ENCODE results near the gene KCNJ6.

DNA sequence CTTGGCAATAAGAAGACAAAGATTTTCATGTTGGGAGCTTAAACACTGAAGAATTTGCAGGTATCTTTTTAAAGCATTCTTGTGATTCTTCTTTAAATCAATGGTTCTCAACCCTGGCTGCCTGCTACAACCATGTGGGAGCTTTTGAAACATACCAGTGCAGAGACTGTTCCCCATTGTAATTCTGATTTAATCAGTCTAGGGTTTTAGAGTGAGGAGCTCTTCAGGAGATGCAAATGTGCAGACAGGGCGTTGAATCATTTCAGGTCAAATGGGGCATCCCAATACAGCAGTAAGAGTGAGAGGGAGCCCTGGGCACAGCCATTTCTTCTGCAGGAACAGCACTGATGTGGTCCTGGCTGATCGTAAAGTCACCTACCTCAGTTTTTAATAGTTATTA is 24.3 kb downstream of the KCNJ6 start:
- no peak for TF ChIP-seq ZZZ3 (IDR thresholded peaks at IDR 0.05; ENCODE audit: control insufficient read depth, insufficient read length, low read depth)
- TF ChIP-seq, protein P1, sequence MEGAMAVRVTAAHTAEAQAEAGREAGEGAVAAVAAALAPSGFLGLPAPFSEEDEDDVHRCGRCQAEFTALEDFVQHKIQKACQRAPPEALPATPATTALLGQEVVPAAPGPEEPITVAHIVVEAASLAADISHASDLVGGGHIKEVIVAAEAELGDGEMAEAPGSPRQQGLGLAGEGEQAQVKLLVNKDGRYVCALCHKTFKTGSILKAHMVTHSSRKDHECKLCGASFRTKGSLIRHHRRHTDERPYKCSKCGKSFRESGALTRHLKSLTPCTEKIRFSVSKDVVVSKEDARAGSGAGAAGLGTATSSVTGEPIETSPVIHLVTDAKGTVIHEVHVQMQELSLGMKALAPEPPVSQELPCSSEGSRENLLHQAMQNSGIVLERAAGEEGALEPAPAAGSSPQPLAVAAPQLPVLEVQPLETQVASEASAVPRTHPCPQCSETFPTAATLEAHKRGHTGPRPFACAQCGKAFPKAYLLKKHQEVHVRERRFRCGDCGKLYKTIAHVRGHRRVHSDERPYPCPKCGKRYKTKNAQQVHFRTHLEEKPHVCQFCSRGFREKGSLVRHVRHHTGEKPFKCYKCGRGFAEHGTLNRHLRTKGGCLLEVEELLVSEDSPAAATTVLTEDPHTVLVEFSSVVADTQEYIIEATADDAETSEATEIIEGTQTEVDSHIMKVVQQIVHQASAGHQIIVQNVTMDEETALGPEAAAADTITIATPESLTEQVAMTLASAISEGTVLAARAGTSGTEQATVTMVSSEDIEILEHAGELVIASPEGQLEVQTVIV (IDR thresholded peaks at IDR 0.05; ENCODE audit: borderline replicate concordance, partially characterized antibody): no peak
- no peak for TF ChIP-seq JUNB (IDR thresholded peaks at IDR 0.05)
- no peak for TF ChIP-seq ZNF384 (IDR thresholded peaks at IDR 0.05; ENCODE audit: borderline replicate concordance, low read depth, low read length)
- TF ChIP-seq IRF3 (IDR thresholded peaks at IDR 0.05): no peak
- TF ChIP-seq MXI1 (IDR thresholded peaks at IDR 0.05; ENCODE audit: low read depth, low read length): no peak
- no peak for TF ChIP-seq SRF (IDR thresholded peaks at IDR 0.05; ENCODE audit: low read depth in 2 of 2, low read length in 2 of 2)
- TF ChIP-seq, protein P2, sequence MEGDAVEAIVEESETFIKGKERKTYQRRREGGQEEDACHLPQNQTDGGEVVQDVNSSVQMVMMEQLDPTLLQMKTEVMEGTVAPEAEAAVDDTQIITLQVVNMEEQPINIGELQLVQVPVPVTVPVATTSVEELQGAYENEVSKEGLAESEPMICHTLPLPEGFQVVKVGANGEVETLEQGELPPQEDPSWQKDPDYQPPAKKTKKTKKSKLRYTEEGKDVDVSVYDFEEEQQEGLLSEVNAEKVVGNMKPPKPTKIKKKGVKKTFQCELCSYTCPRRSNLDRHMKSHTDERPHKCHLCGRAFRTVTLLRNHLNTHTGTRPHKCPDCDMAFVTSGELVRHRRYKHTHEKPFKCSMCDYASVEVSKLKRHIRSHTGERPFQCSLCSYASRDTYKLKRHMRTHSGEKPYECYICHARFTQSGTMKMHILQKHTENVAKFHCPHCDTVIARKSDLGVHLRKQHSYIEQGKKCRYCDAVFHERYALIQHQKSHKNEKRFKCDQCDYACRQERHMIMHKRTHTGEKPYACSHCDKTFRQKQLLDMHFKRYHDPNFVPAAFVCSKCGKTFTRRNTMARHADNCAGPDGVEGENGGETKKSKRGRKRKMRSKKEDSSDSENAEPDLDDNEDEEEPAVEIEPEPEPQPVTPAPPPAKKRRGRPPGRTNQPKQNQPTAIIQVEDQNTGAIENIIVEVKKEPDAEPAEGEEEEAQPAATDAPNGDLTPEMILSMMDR (IDR thresholded peaks at IDR 0.05 in 2 of 3, conservative IDR thresholded peaks at IDR 0.05 in 1 of 3; ENCODE audit: control insufficient read depth in 2 of 3, extremely low read depth in 1 of 3, insufficient read depth in 1 of 3, low read depth in 3 of 3, low read length in 3 of 3): no peak
- no peak for TF ChIP-seq TCF7 (IDR thresholded peaks at IDR 0.05; ENCODE audit: borderline replicate concordance)
- no peak for TF ChIP-seq CREB1 (IDR thresholded peaks at IDR 0.05; ENCODE audit: low read depth)

All from GM12878 (cell line).